IMR-90 (cell line): Measurements from ENCODE around the gene UST. TPM values are rescaled to one million over a fixed set of nuclear protein-coding genes. Genes with fewer than 3 reads are reported as not detected.
A peak's percentile ranks its signal among the peaks of the same experiment; 100 is the strongest.

Source experiments
- ATAC-seq: fragments of 200-7000 bp; cut with Tn5 transposase; 2 replicates; pipeline ENCODE4 v1.9.1; 2020; ENCODE audit warnings: low read depth, mild to moderate bottlenecking, moderate library complexity
- BruUV-seq: library from RNA; stranded (reverse); fragments of 400-500 nt; replicated peaks from 2 replicates; lab custom pipeline; 2021; lab: Mats Ljungman, UMichigan
- CTCF ChIA-PET: fragments of 300-600 bp; formaldehyde crosslinking; extraction: SDS; loops from one replicate; lab custom pipeline; 2021; ENCODE audit warnings: antibody characterized with exemption; lab: Yijun Ruan, JAX
- POLR2A ChIA-PET: fragments of 300-600 bp; sonication (Branson Sonifier 250); formaldehyde crosslinking; loops from one replicate; lab custom pipeline; 2022; ENCODE audit warnings: antibody characterized with exemption; ENCODE audit not compliant: unreplicated experiment; lab: Charles Lee
- DNase-seq: peaks from one replicate; pipeline ENCODE4 v3.0.0; 2013
- H2AFZ ChIP-seq: replicated peaks from 2 replicates; pipeline ENCODE3; 2013; ENCODE audit warnings: low read length, mild to moderate bottlenecking; ENCODE audit not compliant: poor library complexity
- H2AK5ac ChIP-seq: 2 replicates; pipeline ENCODE4 v1.6.1; 2013; ENCODE audit warnings: low read depth, low read length, inconsistent platforms
- H2AK9ac ChIP-seq: replicated peaks from 2 replicates; pipeline ENCODE3; 2013; ENCODE audit warnings: mild to moderate bottlenecking, low read depth, low read length, moderate library complexity; ENCODE audit not compliant: poor library complexity
- H2BK120ac ChIP-seq: 2 replicates; pipeline ENCODE4 v1.6.1; 2013; ENCODE audit warnings: low read depth, low read length, inconsistent platforms
- H2BK15ac ChIP-seq: 3 replicates; pipeline ENCODE4 v1.6.1; 2013; ENCODE audit warnings: low read depth, low read length, inconsistent platforms
- H2BK20ac ChIP-seq: 2 replicates; pipeline ENCODE4 v1.6.1; 2013; ENCODE audit warnings: low read depth, mild to moderate bottlenecking, inconsistent platforms, low read length, moderate library complexity
- H2BK5ac ChIP-seq: 2 replicates; pipeline ENCODE4 v1.6.1; 2013; ENCODE audit warnings: mild to moderate bottlenecking, low read depth, low read length, inconsistent platforms; ENCODE audit not compliant: poor library complexity, severe bottlenecking
- H3K14ac ChIP-seq: replicated peaks from 2 replicates; pipeline ENCODE4 v1.6.1; 2013; ENCODE audit warnings: low read depth, low read length, inconsistent platforms
- H3K18ac ChIP-seq: 2 replicates; pipeline ENCODE4 v1.6.1; 2013; ENCODE audit warnings: low read depth, low read length, control low read depth
- H3K23ac ChIP-seq: 2 replicates; pipeline ENCODE4 v1.6.1; 2013; ENCODE audit warnings: low read depth, low read length, inconsistent platforms
- H3K27ac ChIP-seq: 2 replicates; pipeline ENCODE4 v1.5.1; 2013; ENCODE audit warnings: mild to moderate bottlenecking, control low read depth, low read length; ENCODE audit not compliant: insufficient read depth
- H3K27me3 ChIP-seq: 2 replicates; pipeline ENCODE4 v1.6.1; 2013; ENCODE audit warnings: low read length; ENCODE audit not compliant: control insufficient read depth, insufficient read depth
- H3K36me3 ChIP-seq: 2 replicates; pipeline ENCODE4 v1.6.1; 2013; ENCODE audit warnings: low read length, mixed read lengths; ENCODE audit not compliant: control insufficient read depth, insufficient read depth
- H3K4ac ChIP-seq: 2 replicates; pipeline ENCODE4 v1.6.1; 2013; ENCODE audit warnings: low read depth, low read length, inconsistent platforms
- H3K4me1 ChIP-seq: 2 replicates; pipeline ENCODE4 v1.6.1; 2013; ENCODE audit warnings: low read length, mixed read lengths; ENCODE audit not compliant: control insufficient read depth, insufficient read depth
- H3K4me2 ChIP-seq: 2 replicates; pipeline ENCODE4 v1.6.1; 2013; ENCODE audit warnings: low read depth, mild to moderate bottlenecking, control low read depth, low read length, moderate library complexity
- H3K4me3 ChIP-seq: 2 replicates; pipeline ENCODE4 v1.5.1; 2013; ENCODE audit warnings: low read depth, mild to moderate bottlenecking, control low read depth, low read length, moderate library complexity; ENCODE audit not compliant: insufficient read depth
- H3K56ac ChIP-seq: 2 replicates; pipeline ENCODE4 v1.6.1; 2013; ENCODE audit warnings: low read length, inconsistent platforms; ENCODE audit not compliant: insufficient read depth; ENCODE audit errors: extremely low read depth
- H3K79me1 ChIP-seq, 2 experiments: 2 replicates each; pipeline ENCODE4 v1.6.1; 2013; ENCODE audit warnings: low read length in 2 of 2, inconsistent platforms in 1 of 2, low read depth in 1 of 2
- H3K9ac ChIP-seq: 2 replicates; pipeline ENCODE4 v1.6.1; 2013; ENCODE audit warnings: low read depth, low read length, control low read depth
- H3K9me1 ChIP-seq: 2 replicates; pipeline ENCODE4 v1.6.1; 2013; ENCODE audit warnings: low read length, inconsistent platforms; ENCODE audit not compliant: insufficient read depth
- H3K9me3 ChIP-seq: 2 replicates; pipeline ENCODE4 v1.6.1; 2013; ENCODE audit warnings: low read length; ENCODE audit not compliant: control insufficient read depth, insufficient read depth
- H4K20me1 ChIP-seq: 2 replicates; pipeline ENCODE4 v1.6.1; 2013; ENCODE audit warnings: low read length, inconsistent platforms; ENCODE audit not compliant: insufficient read depth
- H4K5ac ChIP-seq: 2 replicates; pipeline ENCODE4 v1.6.1; 2013; ENCODE audit warnings: mild to moderate bottlenecking, low read depth, low read length, control low read depth
- H4K8ac ChIP-seq, 2 experiments: 2 replicates each; pipeline ENCODE4 v1.6.1; 2013; ENCODE audit warnings: low read depth in 2 of 2, low read length in 2 of 2, control low read depth in 1 of 2, inconsistent platforms in 1 of 2
- H4K91ac ChIP-seq: 2 replicates; pipeline ENCODE4 v1.6.1; 2013; ENCODE audit warnings: low read depth, low read length, inconsistent platforms; ENCODE audit not compliant: insufficient read depth
- BHLHE40 ChIP-seq: fragments of 150-350 bp; IDR thresholded peaks from 2 replicates; pipeline ENCODE4 v1.6.1; 2016; ENCODE audit warnings: mild to moderate bottlenecking, low read depth, low read length
- CEBPB ChIP-seq: IDR thresholded peaks from 2 replicates; pipeline ENCODE4 v1.6.1; 2012; ENCODE audit warnings: low read depth, low read length, improper control_type of control experiment
- CHD1 ChIP-seq: IDR thresholded peaks from 2 replicates; pipeline ENCODE4 v1.6.1; 2012; ENCODE audit warnings: low read depth, low read length, improper control_type of control experiment
- FOS ChIP-seq: fragments of 150-350 bp; IDR thresholded peaks from 2 replicates; pipeline ENCODE4 v1.6.1; 2016; ENCODE audit warnings: low read depth, low read length
- MAFK ChIP-seq: IDR thresholded peaks from 2 replicates; pipeline ENCODE4 v1.6.1; 2012; ENCODE audit warnings: low read depth, low read length, improper control_type of control experiment
- MAZ ChIP-seq: IDR thresholded peaks from 2 replicates; pipeline ENCODE4 v1.6.1; 2012; ENCODE audit warnings: low read depth, mild to moderate bottlenecking, low read length, improper control_type of control experiment, moderate library complexity, borderline replicate concordance
- MXI1 ChIP-seq: IDR thresholded peaks from 2 replicates; pipeline ENCODE4 v1.6.1; 2012; ENCODE audit warnings: low read depth, mild to moderate bottlenecking, low read length, moderate library complexity, borderline replicate concordance
- NFE2L2 ChIP-seq: fragments of 150-350 bp; IDR thresholded peaks from 2 replicates; pipeline ENCODE4 v1.6.1; 2016; ENCODE audit warnings: low read depth, mild to moderate bottlenecking, low read length
- POLR2A ChIP-seq: IDR thresholded peaks from 2 replicates; pipeline ENCODE4 v1.6.1; 2012; ENCODE audit warnings: mild to moderate bottlenecking, low read depth, low read length
- RAD21 ChIP-seq: IDR thresholded peaks from 2 replicates; pipeline ENCODE4 v1.6.1; 2012; ENCODE audit warnings: low read length, improper control_type of control experiment
- RCOR1 ChIP-seq: IDR thresholded peaks from 2 replicates; pipeline ENCODE4 v1.6.1; 2012; ENCODE audit warnings: mild to moderate bottlenecking, low read length, improper control_type of control experiment; ENCODE audit not compliant: insufficient replicate concordance
- RFX5 ChIP-seq: IDR thresholded peaks from 2 replicates; pipeline ENCODE4 v1.8.0; 2012; ENCODE audit warnings: low read depth, mild to moderate bottlenecking, low read length, moderate library complexity
- SMC3 ChIP-seq: fragments of 150-350 bp; IDR thresholded peaks from 2 replicates; pipeline ENCODE4 v1.6.1; 2016; ENCODE audit warnings: low read depth, mild to moderate bottlenecking, antibody characterized with exemption, low read length, moderate library complexity
- USF2 ChIP-seq: fragments of 150-350 bp; IDR thresholded peaks from 2 replicates; pipeline ENCODE4 v1.6.1; 2017; ENCODE audit warnings: mild to moderate bottlenecking, antibody characterized with exemption, low read length, low read depth
- WGBS, 2 experiments: methylation state at CpG; one replicate each; pipeline versions ENCODE4 v1.1.5 to v1.1.7; 2013; ENCODE audit warnings: missing lambda C conversion rate in 2 of 2; ENCODE audit not compliant: insufficient read length in 1 of 2; ENCODE audit errors: extremely low coverage in 2 of 2; 5-methylcytosine and 5-hydroxymethylcytosine counted together
- dilution Hi-C: fragments of 300-500 bp; cut with HindIII; formaldehyde crosslinking; loops from one replicate; pipeline ENCODE4 v1.14.3; 2018; ENCODE audit warnings: low sequenced_read_pairs; ENCODE audit not compliant: unreplicated experiment
- in situ Hi-C: fragments of 300-500 bp; cut with MboI; formaldehyde crosslinking; loops from 3 replicates; pipeline ENCODE4 v1.14.3; 2019; ENCODE audit warnings: low sequenced_read_pairs, inconsistent platforms, mixed read lengths
- intact Hi-C: fragments of 100-400 bp; cut with micrococcal nuclease; formaldehyde crosslinking; loops from 2 replicates; pipeline ENCODE4 v1.10.0; 2022
- polyA plus RNA-seq, 3 experiments: library from polyadenylated mRNA; depleted of rRNA; stranded (reverse); fragments of >200 nt; gene quantifications; 2 replicates each; pipeline ENCODE4 v1.2.3, GENCODE V29; 2012; ENCODE audit warnings: low replicate concordance in 1 of 3
- total RNA-seq: library from RNA; depleted of rRNA; stranded (reverse); fragments of >200 nt; gene quantifications from 2 replicates; pipeline ENCODE4 v1.2.3, GENCODE V29; 2012
- TF ChIP-seq, protein P1 (sequence below): fragments of 150-350 bp; IDR thresholded peaks from 2 replicates; pipeline ENCODE4 v1.6.1; 2016; ENCODE audit warnings: low read depth, mild to moderate bottlenecking, low read length, moderate library complexity, borderline replicate concordance
- TF ChIP-seq, protein P2 (sequence below): conservative IDR thresholded peaks from 2 replicates; pipeline ENCODE4 v1.5.1; 2012; ENCODE audit warnings: mild to moderate bottlenecking, low read depth, low read length, improper control_type of control experiment

Gene UST
- total and polyA plus RNA-seq, 2 of the 4 experiments (the other 2 are of a cell fraction), result 7.7 to 13.8 TPM

- 0 out of 2 replicates have a peak overlapping the region, but pooled peaks have one; percentile 31 for H3K23ac ChIP-seq
- no peak overlapping the region for H3K56ac ChIP-seq
- peaks cover 32% of the 10 kb centered on the region for H4K20me1 ChIP-seq
- no peaks in the 10 kb centered on the region for H3K36me3 ChIP-seq
- no peak overlapping the region for H3K14ac ChIP-seq
- H2AK9ac ChIP-seq, result no peak overlapping the region
- H3K4ac ChIP-seq, result no peak overlapping the region
- ATAC-seq, result no peak
- H2AFZ ChIP-seq, result no peak overlapping the region
- peaks cover 27 to 38% of the 10 kb centered on the region in 2 experiments for H3K79me1 ChIP-seq
- no peak overlapping the region for H3K9ac ChIP-seq
- ChIA-PET POLR2A (no interaction called here), CTCF (no interaction called here)
- no peak overlapping the region for H3K27ac ChIP-seq
- no peak overlapping the region for H3K4me3 ChIP-seq
- no peak overlapping the region for H3K18ac ChIP-seq
- in situ Hi-C loops (no loop called here), intact Hi-C loops (no loop called here), dilution Hi-C loops (no loop called here)
- no peak for DNase-seq
- TF ChIP-seq, protein P1, sequence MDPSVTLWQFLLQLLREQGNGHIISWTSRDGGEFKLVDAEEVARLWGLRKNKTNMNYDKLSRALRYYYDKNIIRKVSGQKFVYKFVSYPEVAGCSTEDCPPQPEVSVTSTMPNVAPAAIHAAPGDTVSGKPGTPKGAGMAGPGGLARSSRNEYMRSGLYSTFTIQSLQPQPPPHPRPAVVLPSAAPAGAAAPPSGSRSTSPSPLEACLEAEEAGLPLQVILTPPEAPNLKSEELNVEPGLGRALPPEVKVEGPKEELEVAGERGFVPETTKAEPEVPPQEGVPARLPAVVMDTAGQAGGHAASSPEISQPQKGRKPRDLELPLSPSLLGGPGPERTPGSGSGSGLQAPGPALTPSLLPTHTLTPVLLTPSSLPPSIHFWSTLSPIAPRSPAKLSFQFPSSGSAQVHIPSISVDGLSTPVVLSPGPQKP, result no peak
- TF ChIP-seq MAZ (no peak), RFX5 (no peak), CEBPB (no peak), NFE2L2 (no peak), RCOR1 (no peak), BHLHE40 (no peak), CHD1 (no peak), FOS (no peak), MXI1 (no peak), MAFK (no peak), POLR2A (no peak), USF2 (no peak), RAD21 (no peak), SMC3 (no peak)
- TF ChIP-seq, protein P2, sequence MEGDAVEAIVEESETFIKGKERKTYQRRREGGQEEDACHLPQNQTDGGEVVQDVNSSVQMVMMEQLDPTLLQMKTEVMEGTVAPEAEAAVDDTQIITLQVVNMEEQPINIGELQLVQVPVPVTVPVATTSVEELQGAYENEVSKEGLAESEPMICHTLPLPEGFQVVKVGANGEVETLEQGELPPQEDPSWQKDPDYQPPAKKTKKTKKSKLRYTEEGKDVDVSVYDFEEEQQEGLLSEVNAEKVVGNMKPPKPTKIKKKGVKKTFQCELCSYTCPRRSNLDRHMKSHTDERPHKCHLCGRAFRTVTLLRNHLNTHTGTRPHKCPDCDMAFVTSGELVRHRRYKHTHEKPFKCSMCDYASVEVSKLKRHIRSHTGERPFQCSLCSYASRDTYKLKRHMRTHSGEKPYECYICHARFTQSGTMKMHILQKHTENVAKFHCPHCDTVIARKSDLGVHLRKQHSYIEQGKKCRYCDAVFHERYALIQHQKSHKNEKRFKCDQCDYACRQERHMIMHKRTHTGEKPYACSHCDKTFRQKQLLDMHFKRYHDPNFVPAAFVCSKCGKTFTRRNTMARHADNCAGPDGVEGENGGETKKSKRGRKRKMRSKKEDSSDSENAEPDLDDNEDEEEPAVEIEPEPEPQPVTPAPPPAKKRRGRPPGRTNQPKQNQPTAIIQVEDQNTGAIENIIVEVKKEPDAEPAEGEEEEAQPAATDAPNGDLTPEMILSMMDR, result no peak
- BruUV-seq, result no TSS peak
- H2AK5ac ChIP-seq, result no peak overlapping the region
- no peak overlapping the region for H2BK5ac ChIP-seq
- no peak overlapping the region for H2BK15ac ChIP-seq
- WGBS, 2 experiments, result no CpG with 5 or more reads among the region's 1 CpG
- no peak overlapping the region for H2BK120ac ChIP-seq
- peaks cover 10% of the 10 kb centered on the region for H3K4me1 ChIP-seq
- H3K9me1 ChIP-seq, result peaks cover 11% of the 10 kb centered on the region
- H3K4me2 ChIP-seq, result no peak overlapping the region; the same call in 1 of the 2 replicates
- H2BK20ac ChIP-seq, result no peak overlapping the region
- no peak overlapping the region for H4K5ac ChIP-seq
- no peak overlapping the region for H4K91ac ChIP-seq
- H4K8ac ChIP-seq, result no peak overlapping the region
- H3K9me3 ChIP-seq, result no peaks in the 10 kb centered on the region
- H3K27me3 ChIP-seq, result no peaks in the 10 kb centered on the region
Observed at GRCh38 chr6:148762231-148762630, 15.4 kb downstream of the UST start.
